ENCODE measurements around the gene PANK4.

PANK4 gene

GRCh38 chr1:2539312-2539907, 13.0 kb upstream of the PANK4 start:
- POLR2A ChIA-PET, result no interaction called here
- no peak for TF ChIP-seq CTCF (IDR thresholded peaks at IDR 0.05; ENCODE audit: insufficient read depth, low read length, missing control alignments)
- CTCF ChIA-PET, result interaction anchor here (0.9 to 1.4 kb wide), 3 partner anchors 10 to 125 kb away, joined by 3 read pairs; no protein-coding TSS in a partner anchor

GRCh38 chr1:2538872-2539271, 12.5 kb upstream of the PANK4 start:
- DNase-seq (ENCODE audit: low read depth, low spot score), result no peak
- TF ChIP-seq CTCF (IDR thresholded peaks at IDR 0.05; ENCODE audit: insufficient read depth, low read length, missing control alignments), result no peak
- POLR2A ChIA-PET, result no interaction called here
- no peak overlapping the region for H3K4me3 ChIP-seq (ENCODE audit: low read depth, low read length)
- CTCF ChIA-PET, result interaction anchor here (0.9 to 1.4 kb wide), 2 partner anchors 15 to 124 kb away, joined by 3 read pairs; no protein-coding TSS in a partner anchor

More at GRCh38 chr1:2539312-2539907, 13.0 kb upstream of the PANK4 start:
- H3K4me3 ChIP-seq (ENCODE audit: low read depth, low read length), result no peak overlapping the region
- no peak for DNase-seq (ENCODE audit: low read depth, low spot score)

- H3K4me3 ChIP-seq (ENCODE audit: low read depth, low read length), result no peak overlapping the region
- no peak for DNase-seq (ENCODE audit: low read depth, low spot score)
- ChIA-PET POLR2A (no interaction called here), CTCF (no interaction called here)
- no peak for TF ChIP-seq CTCF (IDR thresholded peaks at IDR 0.05; ENCODE audit: insufficient read depth, low read length, missing control alignments)
Observed at GRCh38 chr1:2538376-2538775, 12.0 kb upstream of the PANK4 start.

- CTCF ChIA-PET, result no interaction called here
Observed at GRCh38 chr1:2537784-2538115, 11.4 kb upstream of the PANK4 start.

GRCh38 chr1:2535981-2536380, 9.6 kb upstream of the PANK4 start:
- no peak for TF ChIP-seq CTCF (IDR thresholded peaks at IDR 0.05; ENCODE audit: insufficient read depth, low read length, missing control alignments)
- CTCF ChIA-PET, result interaction anchor here (1.1 to 6.6 kb wide), 4 partner anchors 11 to 121 kb away, joined by 3 to 47 read pairs (median 11); partner anchors contain the start of gene PANK4
- POLR2A ChIA-PET, result interaction anchor here (1.5 kb wide), 1 partner anchor 83 kb away, joined by 3 read pairs; no protein-coding TSS in a partner anchor
- no peak overlapping the region for H3K4me3 ChIP-seq (ENCODE audit: low read depth, low read length)
- DNase-seq (ENCODE audit: low read depth, low spot score), result no peak

More at GRCh38 chr1:2537784-2538115, 11.4 kb upstream of the PANK4 start:
- TF ChIP-seq CTCF (IDR thresholded peaks at IDR 0.05; ENCODE audit: insufficient read depth, low read length, missing control alignments), result no peak
- H3K4me3 ChIP-seq (ENCODE audit: low read depth, low read length), result no peak overlapping the region
- DNase-seq (ENCODE audit: low read depth, low spot score), result no peak
- POLR2A ChIA-PET, result no interaction called here

GRCh38 chr1:2535455-2535854, 9.1 kb upstream of the PANK4 start:
- CTCF ChIA-PET, result interaction anchor here (1.0 to 6.6 kb wide), 6 partner anchors 8 to 121 kb away, joined by 3 to 47 read pairs (median 10); partner anchors contain the start of gene PANK4
- TF ChIP-seq CTCF (IDR thresholded peaks at IDR 0.05; ENCODE audit: insufficient read depth, low read length, missing control alignments), result no peak
- H3K4me3 ChIP-seq (ENCODE audit: low read depth, low read length), result no peak overlapping the region
- no peak for DNase-seq (ENCODE audit: low read depth, low spot score)
- POLR2A ChIA-PET, result interaction anchor here (1.1 to 1.5 kb wide), 3 partner anchors 9 to 83 kb away, joined by 3 to 8 read pairs (median 6); partner anchors contain the start of gene PANK4
